ENCODE measurements around the gene DRGX.

The DRGX gene

GRCh38 chr10:49395741-49396665 is at the start of gene DRGX:
Gene DRGX, minus strand, starts transcription at chr10:49396089. Its CDS starts 649 bp downstream, at chr10:49395440.
- no peak for DNase-seq

- no peak for DNase-seq
These were observed 48.5 kb upstream of the DRGX start for GRCh38 chr10:49444349-49444748.

- DNase-seq: no peak
These were observed 47.0 kb upstream of the DRGX start for GRCh38 chr10:49442863-49443262.

- DNase-seq: no peak
These were observed 45.9 kb upstream of the DRGX start for GRCh38 chr10:49441488-49442476.

GRCh38 chr10:49435225-49435624 is 39.3 kb upstream of the DRGX start:
- no peak for DNase-seq

- no peak for DNase-seq
These were observed 37.2 kb upstream of the DRGX start for GRCh38 chr10:49433069-49433468.

- DNase-seq: no peak
These were observed 35.5 kb upstream of the DRGX start for GRCh38 chr10:49431426-49431825.

GRCh38 chr10:49429458-49429857 is 33.6 kb upstream of the DRGX start:
- no peak for DNase-seq

- DNase-seq: no peak
These were observed 30.8 kb upstream of the DRGX start for GRCh38 chr10:49426490-49427360.

- no peak for DNase-seq
These were observed 23.1 kb upstream of the DRGX start for GRCh38 chr10:49419005-49419404.

GRCh38 chr10:49418328-49418727 is 22.4 kb upstream of the DRGX start:
- DNase-seq: no peak

- DNase-seq: no peak
These were observed 22.1 kb upstream of the DRGX start for GRCh38 chr10:49418053-49418326.

GRCh38 chr10:49417311-49418052 is 21.6 kb upstream of the DRGX start:
- DNase-seq: no peak

- no peak for DNase-seq
These were observed 20.0 kb upstream of the DRGX start for GRCh38 chr10:49415846-49416245.

- DNase-seq: no peak
These were observed 19.2 kb upstream of the DRGX start for GRCh38 chr10:49415109-49415508.

GRCh38 chr10:49414496-49414895 is 18.6 kb upstream of the DRGX start:
- no peak for DNase-seq

- DNase-seq: no peak
These were observed 16.7 kb upstream of the DRGX start for GRCh38 chr10:49412571-49412970.

GRCh38 chr10:49410365-49411074 is 14.6 kb upstream of the DRGX start:
- DNase-seq: no peak

GRCh38 chr10:49409755-49410154 is 13.9 kb upstream of the DRGX start:
- no peak for DNase-seq

- DNase-seq: no peak
These were observed 12.8 kb upstream of the DRGX start for GRCh38 chr10:49408519-49409306.

All from stimulated activated CD4-positive, alpha-beta T cell treated with anti-CD3 and anti-CD28 coated beads, Interleukin-15, amount 100 ng/mL, for 24 hours (primary cell).